Measurements from ENCODE around the gene GSTO1.
A peak's percentile ranks its signal among the peaks of the same experiment; 100 is the strongest.

The GSTO1 gene

DNA sequence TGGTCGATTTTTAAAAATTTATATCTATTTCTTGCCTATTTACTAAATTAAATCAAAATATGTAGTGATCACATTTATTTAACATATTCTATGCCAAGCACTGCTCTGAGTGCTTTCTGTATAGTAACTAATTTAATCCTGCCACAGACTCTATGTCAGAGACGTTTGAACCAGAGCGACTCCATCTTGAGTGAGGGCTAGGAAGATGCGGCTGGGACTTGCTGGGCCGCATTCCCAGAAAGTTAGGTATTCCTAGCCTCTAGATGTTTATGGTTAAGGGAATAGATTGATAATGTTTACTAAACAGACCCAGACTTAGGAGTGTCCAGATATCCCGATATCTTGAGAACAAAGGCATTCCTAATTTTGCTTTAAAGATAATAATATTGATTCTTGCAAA, 3.2 kb upstream of the GSTO1 start:
- TF ChIP-seq, protein P1, sequence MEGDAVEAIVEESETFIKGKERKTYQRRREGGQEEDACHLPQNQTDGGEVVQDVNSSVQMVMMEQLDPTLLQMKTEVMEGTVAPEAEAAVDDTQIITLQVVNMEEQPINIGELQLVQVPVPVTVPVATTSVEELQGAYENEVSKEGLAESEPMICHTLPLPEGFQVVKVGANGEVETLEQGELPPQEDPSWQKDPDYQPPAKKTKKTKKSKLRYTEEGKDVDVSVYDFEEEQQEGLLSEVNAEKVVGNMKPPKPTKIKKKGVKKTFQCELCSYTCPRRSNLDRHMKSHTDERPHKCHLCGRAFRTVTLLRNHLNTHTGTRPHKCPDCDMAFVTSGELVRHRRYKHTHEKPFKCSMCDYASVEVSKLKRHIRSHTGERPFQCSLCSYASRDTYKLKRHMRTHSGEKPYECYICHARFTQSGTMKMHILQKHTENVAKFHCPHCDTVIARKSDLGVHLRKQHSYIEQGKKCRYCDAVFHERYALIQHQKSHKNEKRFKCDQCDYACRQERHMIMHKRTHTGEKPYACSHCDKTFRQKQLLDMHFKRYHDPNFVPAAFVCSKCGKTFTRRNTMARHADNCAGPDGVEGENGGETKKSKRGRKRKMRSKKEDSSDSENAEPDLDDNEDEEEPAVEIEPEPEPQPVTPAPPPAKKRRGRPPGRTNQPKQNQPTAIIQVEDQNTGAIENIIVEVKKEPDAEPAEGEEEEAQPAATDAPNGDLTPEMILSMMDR (IDR thresholded peaks at IDR 0.05; ENCODE audit: borderline replicate concordance, insufficient read depth, low read depth, low read length), result no peak
- H3K4me3 ChIP-seq (ENCODE audit: low read depth, low read length), result no peak overlapping the region

DNA sequence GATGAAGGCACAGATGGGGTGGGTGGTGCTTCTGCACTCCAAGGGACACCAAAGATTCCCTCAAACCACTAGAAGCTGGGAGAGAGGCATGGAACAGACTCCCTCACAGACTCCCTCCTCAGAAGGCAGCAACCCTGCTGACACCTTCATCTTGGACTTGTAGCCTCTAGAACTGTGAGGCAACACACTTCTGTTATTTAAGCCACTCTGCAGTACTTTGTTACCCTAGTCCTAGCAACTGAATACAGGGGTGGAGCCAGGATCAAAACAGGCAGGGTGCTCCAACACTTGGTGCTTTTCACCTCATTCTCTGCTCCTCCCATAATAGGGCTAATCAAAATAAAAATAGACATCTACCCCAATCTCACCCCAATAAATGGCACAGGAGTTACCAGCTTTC, 2.3 kb upstream of the GSTO1 start:
- TF ChIP-seq, protein P1 (IDR thresholded peaks at IDR 0.05; ENCODE audit: borderline replicate concordance, insufficient read depth, low read depth, low read length), result no peak
- H3K4me3 ChIP-seq (ENCODE audit: low read depth, low read length), result no peak overlapping the region

DNA sequence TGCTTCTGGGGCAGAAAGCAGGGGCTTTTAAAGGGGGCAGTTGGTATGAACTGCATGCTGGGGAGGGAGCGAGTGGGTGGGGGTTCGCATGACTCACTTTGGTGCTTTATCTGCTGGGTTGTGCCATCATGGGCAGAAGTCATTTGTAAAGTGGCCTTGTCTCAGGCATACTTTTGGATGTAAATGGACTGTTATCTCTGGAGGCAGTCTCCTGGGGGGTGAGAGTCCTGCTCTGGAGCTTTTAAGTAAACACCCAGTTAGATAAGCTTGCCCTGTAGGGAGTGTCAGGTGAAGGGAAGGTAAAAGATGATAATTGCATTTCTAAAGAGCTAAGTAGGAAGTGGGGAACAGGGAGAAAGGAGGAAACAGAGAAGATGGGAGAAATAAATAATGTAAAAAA, 1.6 kb upstream of the GSTO1 start:
- no peak overlapping the region for H3K4me3 ChIP-seq (ENCODE audit: low read depth, low read length)

DNA sequence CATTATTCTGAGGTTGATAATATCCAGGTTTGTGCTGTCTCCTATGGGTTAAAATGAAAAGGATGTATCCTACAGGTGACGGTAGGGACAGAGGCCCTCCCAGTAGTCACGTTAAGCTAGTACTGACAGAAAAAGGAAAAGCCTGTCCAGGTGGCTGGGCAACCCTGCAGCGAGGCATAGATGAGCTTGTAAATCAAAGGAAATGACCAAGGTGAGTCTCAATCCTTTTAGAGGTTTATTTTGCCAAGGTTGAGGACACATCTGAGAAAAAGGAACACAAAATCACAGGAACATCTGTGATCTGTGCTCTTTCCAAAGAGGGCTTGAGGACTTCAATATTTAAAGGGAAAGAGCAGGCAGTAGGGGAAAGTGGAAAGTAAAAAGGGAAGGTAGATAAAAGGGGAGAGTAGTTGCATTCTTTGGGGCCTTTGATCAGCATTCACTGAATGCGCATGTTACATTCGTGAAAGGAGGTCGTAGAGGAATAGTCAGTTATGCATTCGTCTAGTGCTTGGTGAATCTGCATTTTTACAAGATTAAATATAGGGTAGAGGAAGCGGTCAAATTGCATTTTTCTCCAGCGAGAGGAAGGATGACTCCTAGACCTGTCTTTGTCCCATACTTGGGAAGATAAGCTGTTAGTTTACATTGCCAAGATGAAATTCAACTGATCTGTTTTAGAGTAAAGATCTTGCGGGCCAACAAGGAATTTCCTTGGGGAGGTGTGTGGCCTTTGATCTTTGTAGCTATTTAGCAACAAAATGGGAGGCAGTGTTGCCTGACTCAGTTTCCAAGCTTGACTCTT, 884 bp upstream of the GSTO1 start:
- H3K4me3 ChIP-seq (ENCODE audit: low read depth, low read length), result peak overlapping the region; percentile 92
- TF ChIP-seq, protein P1 (IDR thresholded peaks at IDR 0.05; ENCODE audit: borderline replicate concordance, insufficient read depth, low read depth, low read length), result no peak

More for the DNA sequence above, 1.6 kb upstream of the GSTO1 start:
- TF ChIP-seq, protein P1 (IDR thresholded peaks at IDR 0.05; ENCODE audit: borderline replicate concordance, insufficient read depth, low read depth, low read length), result no peak

DNA sequence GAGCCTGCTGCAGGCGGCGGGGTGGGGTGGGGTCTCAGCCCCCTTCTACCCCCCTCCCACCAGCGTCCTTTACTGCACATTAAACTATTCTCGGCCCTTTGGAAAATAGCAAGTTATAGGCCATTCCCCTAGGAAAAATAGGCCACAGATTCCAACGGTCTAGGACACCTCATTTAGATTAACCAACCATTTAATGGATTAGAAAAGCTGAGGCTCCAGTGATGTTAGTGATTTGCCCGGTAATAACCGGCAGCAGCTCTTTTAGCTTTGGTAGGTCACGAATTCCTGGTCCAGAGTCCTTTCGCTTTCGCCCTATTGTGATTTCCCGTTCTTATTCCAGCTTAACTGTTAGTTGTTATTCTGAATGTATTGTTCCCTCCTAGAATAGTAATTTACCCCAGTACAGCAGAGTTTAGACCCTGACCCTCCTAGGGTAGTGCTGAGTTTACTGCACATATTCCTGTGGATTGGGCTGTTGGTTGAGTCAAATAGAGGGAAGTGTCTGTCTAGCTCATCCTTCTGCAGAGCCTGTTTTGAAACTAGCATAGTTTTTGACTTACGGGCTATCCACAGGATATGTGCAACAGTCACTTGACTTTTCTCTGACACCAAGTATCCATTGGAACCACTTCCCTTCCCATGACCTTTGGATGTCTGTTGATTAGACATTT, 754 bp downstream of the GSTO1 start:
- TF ChIP-seq, protein P1 (IDR thresholded peaks at IDR 0.05; ENCODE audit: borderline replicate concordance, insufficient read depth, low read depth, low read length), result no peak
- H3K4me3 ChIP-seq (ENCODE audit: low read depth, low read length), result peak overlapping the region; percentile 92

DNA sequence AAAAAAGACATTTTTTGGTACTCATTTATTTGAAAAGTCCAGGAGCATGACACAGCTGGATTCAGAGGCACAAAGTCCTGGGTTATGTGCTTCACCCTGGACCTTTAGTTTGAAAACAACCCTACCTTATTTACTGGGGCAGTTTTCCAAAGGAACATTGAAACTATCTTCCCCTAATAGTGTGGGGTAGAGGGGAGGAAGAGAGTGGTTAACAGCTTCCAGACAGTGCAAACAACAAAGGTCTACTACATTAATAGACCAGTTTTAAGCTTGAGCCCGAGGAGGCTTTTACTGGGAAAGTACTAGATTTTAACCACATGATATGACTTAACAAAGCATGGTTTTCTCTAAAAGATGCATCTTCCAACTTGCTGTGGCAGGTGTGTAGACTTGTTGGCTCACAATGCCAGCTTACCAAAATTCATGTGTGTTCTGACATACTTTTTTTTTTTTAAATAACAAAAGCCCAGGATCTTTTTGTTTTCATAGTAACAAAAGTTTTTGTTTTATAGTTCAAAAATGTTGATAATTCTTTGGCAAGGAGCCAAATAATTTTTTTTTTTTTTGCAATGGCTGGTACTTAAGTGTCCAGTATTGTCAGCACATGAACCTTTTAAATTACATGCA, 1.8 kb downstream of the GSTO1 start:
- TF ChIP-seq, protein P1 (IDR thresholded peaks at IDR 0.05; ENCODE audit: borderline replicate concordance, insufficient read depth, low read depth, low read length), result no peak
- no peak overlapping the region for H3K4me3 ChIP-seq (ENCODE audit: low read depth, low read length)
